ENCODE results near the gene NLRC5. TPM values are rescaled to one million over a fixed set of nuclear protein-coding genes. Genes with fewer than 3 reads are reported as not detected.

The NLRC5 gene
- total RNA-seq, 2 experiments from 2014 or later, result 135 to 153 TPM

DNA sequence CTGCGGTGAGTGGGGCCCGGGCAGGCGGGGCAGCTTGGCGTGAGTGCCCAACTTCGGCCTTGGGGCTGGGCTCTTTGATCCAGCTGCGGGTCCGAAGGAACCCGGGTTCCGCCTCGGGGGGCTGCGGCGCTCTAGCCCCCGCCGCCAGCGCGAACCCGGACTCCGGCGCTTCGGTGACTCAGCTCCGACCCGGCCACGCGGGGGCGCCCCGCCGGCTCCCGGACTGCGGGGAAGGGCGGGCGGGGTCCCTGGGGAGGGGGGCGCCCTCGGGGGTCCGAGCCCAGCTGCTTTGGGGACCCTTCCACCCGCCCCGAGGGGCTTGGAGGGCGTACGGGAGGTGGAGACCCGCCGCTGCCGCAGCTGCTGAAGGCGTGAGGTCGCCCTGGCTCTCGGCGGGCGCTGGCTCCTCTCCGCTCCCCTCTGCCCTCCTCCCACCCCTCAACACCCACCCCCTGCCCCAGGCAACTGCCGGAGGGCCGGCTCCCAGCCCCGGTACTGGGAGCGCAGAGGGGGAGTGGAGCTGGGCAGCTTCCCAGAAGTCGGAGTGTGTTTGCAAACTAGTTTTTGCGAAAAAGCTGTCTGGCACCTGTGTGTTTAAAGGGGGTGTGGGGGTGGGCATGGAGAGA lies 103.5 kb downstream of the NLRC5 start:
- Mint-ChIP-seq H3K36me3 (ENCODE audit: low read depth) (no peaks in the 10 kb centered on the region), H3K27me3 (peaks cover 11% of the 10 kb centered on the region), H3K4me3 (peak overlapping the region; percentile 70), H3K4me1 (ENCODE audit: low read depth) (peaks cover 12% of the 10 kb centered on the region), H3K27ac (no peak overlapping the region), H3K9me3 (no peaks in the 10 kb centered on the region)
- CTCF ChIA-PET, result interaction anchor here (0.7 to 11.5 kb wide), 23 partner anchors 10 to 128 kb away, joined by 3 to 114 read pairs (median 5); partner anchors contain the start of genes PSME3IP1 and RSPRY1
- POLR2A ChIA-PET, result interaction anchor here (0.7 to 3.5 kb wide), 13 partner anchors 8 to 95 kb away, joined by 3 to 17 read pairs (median 4); no protein-coding TSS in a partner anchor
- DNase-seq (peak; percentile 50), ATAC-seq (peak; percentile 70)
- TF ChIP-seq, protein P1, sequence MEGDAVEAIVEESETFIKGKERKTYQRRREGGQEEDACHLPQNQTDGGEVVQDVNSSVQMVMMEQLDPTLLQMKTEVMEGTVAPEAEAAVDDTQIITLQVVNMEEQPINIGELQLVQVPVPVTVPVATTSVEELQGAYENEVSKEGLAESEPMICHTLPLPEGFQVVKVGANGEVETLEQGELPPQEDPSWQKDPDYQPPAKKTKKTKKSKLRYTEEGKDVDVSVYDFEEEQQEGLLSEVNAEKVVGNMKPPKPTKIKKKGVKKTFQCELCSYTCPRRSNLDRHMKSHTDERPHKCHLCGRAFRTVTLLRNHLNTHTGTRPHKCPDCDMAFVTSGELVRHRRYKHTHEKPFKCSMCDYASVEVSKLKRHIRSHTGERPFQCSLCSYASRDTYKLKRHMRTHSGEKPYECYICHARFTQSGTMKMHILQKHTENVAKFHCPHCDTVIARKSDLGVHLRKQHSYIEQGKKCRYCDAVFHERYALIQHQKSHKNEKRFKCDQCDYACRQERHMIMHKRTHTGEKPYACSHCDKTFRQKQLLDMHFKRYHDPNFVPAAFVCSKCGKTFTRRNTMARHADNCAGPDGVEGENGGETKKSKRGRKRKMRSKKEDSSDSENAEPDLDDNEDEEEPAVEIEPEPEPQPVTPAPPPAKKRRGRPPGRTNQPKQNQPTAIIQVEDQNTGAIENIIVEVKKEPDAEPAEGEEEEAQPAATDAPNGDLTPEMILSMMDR (IDR thresholded peaks at IDR 0.05), result peak; percentile 86
- intact Hi-C loops (cut with micrococcal nuclease), result no loop called here

DNA sequence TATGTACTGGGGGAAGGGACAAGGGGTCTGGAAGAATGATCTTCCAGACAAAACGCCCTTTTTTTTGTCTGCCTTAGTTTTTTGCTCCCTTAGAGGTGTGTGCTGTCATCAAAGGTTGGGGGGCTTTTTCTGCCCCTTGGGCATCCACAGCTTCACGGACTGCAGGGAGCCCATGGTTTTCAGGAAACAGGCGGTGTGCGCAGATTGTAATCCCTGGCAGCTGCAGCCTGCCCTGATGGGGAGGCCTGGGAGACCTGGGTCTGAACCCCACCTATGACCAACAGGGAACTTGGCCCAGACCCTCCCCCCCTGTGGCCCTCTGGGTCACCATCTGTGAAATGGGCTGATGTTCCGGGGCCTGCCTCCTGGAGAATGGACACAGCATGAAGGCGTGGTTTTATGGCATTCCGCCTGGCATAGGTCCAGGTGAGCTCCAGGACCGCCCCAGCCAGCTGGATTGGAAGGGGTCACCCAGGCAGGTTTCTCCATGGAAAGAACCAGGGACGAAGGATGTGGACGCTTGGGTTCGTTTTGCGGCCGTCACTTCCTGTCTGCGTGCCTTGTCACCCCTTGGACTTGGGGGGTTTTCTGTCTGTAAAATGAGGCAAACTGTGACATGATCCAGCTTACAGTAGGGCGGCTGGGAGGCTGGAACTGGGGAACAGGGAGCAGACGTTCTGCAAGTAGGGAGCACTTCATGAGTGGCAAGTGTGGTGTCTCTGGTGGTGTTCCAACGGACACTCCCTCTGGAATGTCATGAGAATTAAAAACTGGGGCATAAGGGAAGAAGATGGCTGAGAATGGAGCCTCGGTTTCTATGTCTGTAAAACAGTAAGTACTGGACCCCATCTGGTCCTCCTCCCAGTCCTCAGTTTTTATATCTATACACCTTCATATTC lies 104.6 kb downstream of the NLRC5 start:
- H3K27me3 Mint-ChIP-seq, result peaks cover 11% of the 10 kb centered on the region
- TF ChIP-seq, protein P1 (IDR thresholded peaks at IDR 0.05), result no peak

GRCh38 chr16:57094911-57095310 lies 105.6 kb downstream of the NLRC5 start:
- no peak for DNase-seq
- ChIA-PET POLR2A (no interaction called here), CTCF (interaction anchor here (3.3 to 11.5 kb wide), 2 partner anchors 12 to 73 kb away, joined by 18 to 114 read pairs; no protein-coding TSS in a partner anchor)
- peaks cover 11% of the 10 kb centered on the region for H3K27me3 Mint-ChIP-seq
- H3K9me3 Mint-ChIP-seq, result no peaks in the 10 kb centered on the region
- H3K4me1 Mint-ChIP-seq (ENCODE audit: low read depth), result peaks cover 15% of the 10 kb centered on the region
- no peak overlapping the region for H3K4me3 Mint-ChIP-seq
- no peaks in the 10 kb centered on the region for H3K36me3 Mint-ChIP-seq (ENCODE audit: low read depth)
- no peak for ATAC-seq
- TF ChIP-seq, protein P1 (IDR thresholded peaks at IDR 0.05), result no peak
- H3K27ac Mint-ChIP-seq, result no peak overlapping the region
- intact Hi-C loops (cut with micrococcal nuclease), result no loop called here

More for the DNA sequence above, 104.6 kb downstream of the NLRC5 start:
- H3K4me1 Mint-ChIP-seq (ENCODE audit: low read depth), result peaks cover 15% of the 10 kb centered on the region
- peak overlapping the region; percentile 70 for H3K4me3 Mint-ChIP-seq
- H3K36me3 Mint-ChIP-seq (ENCODE audit: low read depth), result no peaks in the 10 kb centered on the region
- H3K27ac Mint-ChIP-seq, result peak overlapping the region; percentile 18
- DNase-seq (no peak), ATAC-seq (no peak)
- ChIA-PET POLR2A (interaction anchor here (1.2 to 3.5 kb wide), 6 partner anchors 9 to 57 kb away, joined by 3 to 17 read pairs (median 5); no protein-coding TSS in a partner anchor), CTCF (interaction anchor here (0.8 to 11.5 kb wide), 14 partner anchors 9 to 129 kb away, joined by 3 to 114 read pairs (median 7); no protein-coding TSS in a partner anchor)
- intact Hi-C loops (cut with micrococcal nuclease), result no loop called here
- H3K9me3 Mint-ChIP-seq, result no peaks in the 10 kb centered on the region

GRCh38 chr16:57096192-57096591 lies 106.8 kb downstream of the NLRC5 start:
- POLR2A ChIA-PET, result interaction anchor here (0.8 to 1.4 kb wide), 2 partner anchors 10 to 29 kb away, joined by 3 read pairs; no protein-coding TSS in a partner anchor
- TF ChIP-seq, protein P1 (IDR thresholded peaks at IDR 0.05), result no peak

More at GRCh38 chr16:57096192-57096591, 106.8 kb downstream of the NLRC5 start:
- Mint-ChIP-seq H3K4me3 (no peak overlapping the region), H3K27me3 (peaks cover 8% of the 10 kb centered on the region), H3K27ac (no peak overlapping the region), H3K9me3 (no peaks in the 10 kb centered on the region), H3K36me3 (ENCODE audit: low read depth) (no peaks in the 10 kb centered on the region), H3K4me1 (ENCODE audit: low read depth) (peaks cover 19% of the 10 kb centered on the region)
- intact Hi-C loops (cut with micrococcal nuclease), result no loop called here
- DNase-seq (no peak), ATAC-seq (no peak)
- CTCF ChIA-PET, result interaction anchor here (1.2 to 11.5 kb wide), 3 partner anchors 13 to 323 kb away, joined by 4 to 114 read pairs (median 5); no protein-coding TSS in a partner anchor
